K562 (cell line): ENCODE results near the gene CCNL2. TPM values are rescaled to one million over a fixed set of nuclear protein-coding genes. Genes with fewer than 3 reads are reported as not detected.

Experiments
- ARID2 ChIP-seq: fragments of 450-650 bp; IDR thresholded peaks from 2 replicates; pipeline ENCODE4 v1.6.1; 2017; ENCODE audit warnings: antibody characterized with exemption, mild to moderate bottlenecking
- CAMTA2 ChIP-seq: fragments of 250-450 bp; sonication (Bioruptor Pico); conservative IDR thresholded peaks from 2 replicates; pipeline ENCODE4 v1.5.1; 2022
- CBX3 ChIP-seq, 2 experiments: IDR thresholded peaks; 1 replicate in 1 of 2; 2 replicates in 1 of 2; pipeline ENCODE4 v1.6.1; 2012; ENCODE audit warnings: inconsistent platforms in 2 of 2, low read length in 2 of 2, borderline replicate concordance in 1 of 2, control low read depth in 1 of 2
- CGGBP1 ChIP-seq: fragments of 250-450 bp; sonication (Bioruptor Pico); IDR thresholded peaks from 2 replicates; pipeline ENCODE4 v1.9.0; 2021; ENCODE audit warnings: mild to moderate bottlenecking
- CHD4 ChIP-seq: fragments of 200-600 bp; sonication (generic); IDR thresholded peaks from 3 replicates; pipeline ENCODE4 v1.6.1; 2012; ENCODE audit warnings: low read depth, mild to moderate bottlenecking, mixed read lengths, low read length, inconsistent platforms; ENCODE audit not compliant: insufficient read depth, insufficient replicate concordance, poor library complexity, severe bottlenecking
- NFIX ChIP-seq: fragments of 250-450 bp; sonication (Bioruptor Pico); IDR thresholded peaks from 2 replicates; pipeline ENCODE4 v1.4.0; 2020; ENCODE audit warnings: low read depth, mild to moderate bottlenecking, moderate library complexity
- NFRKB ChIP-seq: fragments of 450-650 bp; IDR thresholded peaks from 2 replicates; pipeline ENCODE4 v1.6.1; 2016; ENCODE audit warnings: low read depth
- NR3C1 ChIP-seq: sonication (generic); formaldehyde crosslinking; IDR thresholded peaks from 2 replicates; pipeline ENCODE4 v1.8.1; 2022; ENCODE audit warnings: missing genetic modification reagents
- SFPQ ChIP-seq: fragments of 200-400 bp; formaldehyde crosslinking; IDR thresholded peaks from 2 replicates; pipeline ENCODE4 v1.6.1; 2017; ENCODE audit warnings: mild to moderate bottlenecking, low read depth, low read length, moderate library complexity
- SMARCA4 ChIP-seq: fragments of 450-650 bp; IDR thresholded peaks from 2 replicates; pipeline ENCODE4 v1.6.1; 2016
- SOX6 ChIP-seq: fragments of 450-650 bp; IDR thresholded peaks from 2 replicates; pipeline ENCODE4 v1.6.1; 2014; ENCODE audit warnings: mild to moderate bottlenecking
- ZFP30 ChIP-seq: fragments of 250-450 bp; sonication (Bioruptor Pico); IDR thresholded peaks from 2 replicates; pipeline ENCODE4 v1.8.0; 2022; ENCODE audit warnings: moderate library complexity, mild to moderate bottlenecking, inconsistent platforms, borderline replicate concordance
- ZNF282 ChIP-seq: sonication (generic); formaldehyde crosslinking; IDR thresholded peaks from 2 replicates; pipeline ENCODE4 v1.8.1; 2023; ENCODE audit warnings: missing genetic modification reagents
- ZNF655 ChIP-seq: fragments of 250-450 bp; sonication (Bioruptor Pico); IDR thresholded peaks from 2 replicates; pipeline ENCODE4 v1.5.0; 2021
- polyA plus RNA-seq, 8 experiments: library from polyadenylated mRNA; depleted of rRNA in 4 of 8; stranded (reverse) in 5 of 8; unstranded in 3 of 8; fragments of >200 nt; fragmentation: Nextera tagmentation in 2 of 8; fragmentation: Illumina TruSeq in 1 of 8; extraction: Ambion mirVana in 2 of 8; extraction: Trizol in 1 of 8; gene quantifications; 2 replicates each; pipeline versions ENCODE4 v1.2.1 to v1.2.3, GENCODE V29; 2011 to 2014; ENCODE audit warnings: inconsistent platforms in 1 of 8, missing spikeins in 1 of 8
- total RNA-seq, 7 experiments: library from RNA; depleted of rRNA in 6 of 7; stranded (reverse); fragments of >200 nt in 6 of 7; fragmentation: Illumina TruSeq in 2 of 7; extraction: Trizol in 2 of 7; gene quantifications; 2 replicates each; pipeline versions ENCODE4 v1.2.1 to v1.2.3, GENCODE V29; 2011 to 2021; ENCODE audit warnings: low replicate concordance in 1 of 7
- TF ChIP-seq, protein P1 (sequence below): fragments of 250-450 bp; sonication (Bioruptor Pico); IDR thresholded peaks from 2 replicates; pipeline ENCODE4 v1.8.0; 2021; ENCODE audit warnings: mild to moderate bottlenecking, moderate library complexity
- TF ChIP-seq, protein P2 (sequence below): sonication (generic); formaldehyde crosslinking; IDR thresholded peaks from 2 replicates; pipeline ENCODE4 v1.8.0; 2022; ENCODE audit warnings: missing genetic modification reagents, mild to moderate bottlenecking, borderline replicate concordance
- TF ChIP-seq, protein P3 (sequence below): fragments of 250-450 bp; sonication (Bioruptor Pico); IDR thresholded peaks from 2 replicates; pipeline ENCODE4 v1.5.0; 2021; ENCODE audit warnings: mild to moderate bottlenecking, borderline replicate concordance

CCNL2 gene
- total and polyA plus RNA-seq, 9 of the 15 experiments (the other 6 are each of a cell fraction or from before 2014, with no cell fraction given): 2.8 to 287 (median 94.5) TPM

DNA sequence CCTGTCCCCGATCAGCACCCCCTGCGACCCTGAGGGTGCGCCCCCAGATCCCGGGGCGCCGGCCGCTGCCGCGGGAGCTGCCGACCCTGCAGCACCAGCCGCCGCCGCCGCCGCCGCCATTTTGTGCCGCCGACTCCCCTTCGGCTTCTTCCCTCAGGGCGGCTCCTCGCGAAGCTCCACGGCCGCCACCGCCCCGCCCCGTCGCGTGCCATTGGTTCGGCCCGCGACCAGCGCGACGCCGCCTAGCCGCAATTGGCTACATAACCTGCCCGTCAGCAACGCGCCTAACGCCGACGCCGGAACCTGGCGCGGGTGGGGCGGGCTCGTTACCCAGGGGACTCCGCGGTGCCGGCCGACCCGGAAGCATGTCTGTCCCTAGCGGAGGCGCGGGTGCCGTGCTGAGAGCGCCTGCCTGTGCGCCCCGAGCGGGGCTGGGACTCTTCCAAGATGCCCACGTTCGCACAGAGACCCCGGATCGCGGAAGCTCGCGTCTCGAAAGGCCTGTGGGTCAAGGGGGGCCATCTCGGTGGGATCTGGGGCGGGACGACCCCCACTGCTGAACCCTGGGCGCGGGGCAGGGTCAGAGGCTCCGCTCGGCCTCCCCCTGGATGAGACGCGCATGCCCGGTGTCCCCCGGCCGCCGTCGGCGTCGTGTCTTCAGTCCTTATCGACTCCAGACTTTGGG is at the start of gene CCNL2 (continued):
- TF ChIP-seq, protein P1, sequence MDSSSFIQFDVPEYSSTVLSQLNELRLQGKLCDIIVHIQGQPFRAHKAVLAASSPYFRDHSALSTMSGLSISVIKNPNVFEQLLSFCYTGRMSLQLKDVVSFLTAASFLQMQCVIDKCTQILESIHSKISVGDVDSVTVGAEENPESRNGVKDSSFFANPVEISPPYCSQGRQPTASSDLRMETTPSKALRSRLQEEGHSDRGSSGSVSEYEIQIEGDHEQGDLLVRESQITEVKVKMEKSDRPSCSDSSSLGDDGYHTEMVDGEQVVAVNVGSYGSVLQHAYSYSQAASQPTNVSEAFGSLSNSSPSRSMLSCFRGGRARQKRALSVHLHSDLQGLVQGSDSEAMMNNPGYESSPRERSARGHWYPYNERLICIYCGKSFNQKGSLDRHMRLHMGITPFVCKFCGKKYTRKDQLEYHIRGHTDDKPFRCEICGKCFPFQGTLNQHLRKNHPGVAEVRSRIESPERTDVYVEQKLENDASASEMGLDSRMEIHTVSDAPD (CRISPR knock-in tag): no peak
- TF ChIP-seq ZNF655 (CRISPR knock-in tag): no peak
- no peak for TF ChIP-seq SMARCA4
- peak; percentile 98 for TF ChIP-seq NFRKB
- TF ChIP-seq ZFP30 (CRISPR knock-in tag): no peak
- no peak for TF ChIP-seq CHD4
- TF ChIP-seq SFPQ: no peak
- TF ChIP-seq, protein P2, sequence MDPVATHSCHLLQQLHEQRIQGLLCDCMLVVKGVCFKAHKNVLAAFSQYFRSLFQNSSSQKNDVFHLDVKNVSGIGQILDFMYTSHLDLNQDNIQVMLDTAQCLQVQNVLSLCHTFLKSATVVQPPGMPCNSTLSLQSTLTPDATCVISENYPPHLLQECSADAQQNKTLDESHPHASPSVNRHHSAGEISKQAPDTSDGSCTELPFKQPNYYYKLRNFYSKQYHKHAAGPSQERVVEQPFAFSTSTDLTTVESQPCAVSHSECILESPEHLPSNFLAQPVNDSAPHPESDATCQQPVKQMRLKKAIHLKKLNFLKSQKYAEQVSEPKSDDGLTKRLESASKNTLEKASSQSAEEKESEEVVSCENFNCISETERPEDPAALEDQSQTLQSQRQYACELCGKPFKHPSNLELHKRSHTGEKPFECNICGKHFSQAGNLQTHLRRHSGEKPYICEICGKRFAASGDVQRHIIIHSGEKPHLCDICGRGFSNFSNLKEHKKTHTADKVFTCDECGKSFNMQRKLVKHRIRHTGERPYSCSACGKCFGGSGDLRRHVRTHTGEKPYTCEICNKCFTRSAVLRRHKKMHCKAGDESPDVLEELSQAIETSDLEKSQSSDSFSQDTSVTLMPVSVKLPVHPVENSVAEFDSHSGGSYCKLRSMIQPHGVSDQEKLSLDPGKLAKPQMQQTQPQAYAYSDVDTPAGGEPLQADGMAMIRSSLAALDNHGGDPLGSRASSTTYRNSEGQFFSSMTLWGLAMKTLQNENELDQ (CRISPR knock-in tag): no peak
- peak; percentile 31; the same call in 1 of the 2 replicates for TF ChIP-seq CGGBP1
- no peak for TF ChIP-seq NR3C1 (CRISPR knock-in tag)
- no peak for TF ChIP-seq CAMTA2
- no peak; the same call in 1 of the 2 replicates for TF ChIP-seq ZNF282 (CRISPR knock-in tag)
- TF ChIP-seq CBX3 (IDR thresholded peaks at IDR 0.05; ENCODE audit: borderline replicate concordance in 1 of 2, low read length in 2 of 2): peak in 1 of 2 experiments; percentile 68; a peak in 1 of 3 replicates
- TF ChIP-seq SOX6: no peak; the same call in 1 of the 2 replicates
- TF ChIP-seq, protein P3, sequence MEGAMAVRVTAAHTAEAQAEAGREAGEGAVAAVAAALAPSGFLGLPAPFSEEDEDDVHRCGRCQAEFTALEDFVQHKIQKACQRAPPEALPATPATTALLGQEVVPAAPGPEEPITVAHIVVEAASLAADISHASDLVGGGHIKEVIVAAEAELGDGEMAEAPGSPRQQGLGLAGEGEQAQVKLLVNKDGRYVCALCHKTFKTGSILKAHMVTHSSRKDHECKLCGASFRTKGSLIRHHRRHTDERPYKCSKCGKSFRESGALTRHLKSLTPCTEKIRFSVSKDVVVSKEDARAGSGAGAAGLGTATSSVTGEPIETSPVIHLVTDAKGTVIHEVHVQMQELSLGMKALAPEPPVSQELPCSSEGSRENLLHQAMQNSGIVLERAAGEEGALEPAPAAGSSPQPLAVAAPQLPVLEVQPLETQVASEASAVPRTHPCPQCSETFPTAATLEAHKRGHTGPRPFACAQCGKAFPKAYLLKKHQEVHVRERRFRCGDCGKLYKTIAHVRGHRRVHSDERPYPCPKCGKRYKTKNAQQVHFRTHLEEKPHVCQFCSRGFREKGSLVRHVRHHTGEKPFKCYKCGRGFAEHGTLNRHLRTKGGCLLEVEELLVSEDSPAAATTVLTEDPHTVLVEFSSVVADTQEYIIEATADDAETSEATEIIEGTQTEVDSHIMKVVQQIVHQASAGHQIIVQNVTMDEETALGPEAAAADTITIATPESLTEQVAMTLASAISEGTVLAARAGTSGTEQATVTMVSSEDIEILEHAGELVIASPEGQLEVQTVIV (CRISPR knock-in tag): no peak; the same call in 1 of the 2 replicates
- TF ChIP-seq ARID2: no peak
- no peak for TF ChIP-seq NFIX (CRISPR knock-in tag)
